GM23338 (cell line): ENCODE data around the gene DNAJC27. TPM values are rescaled to one million over a fixed set of nuclear protein-coding genes. Genes with fewer than 3 reads are reported as not detected.

Experiments used
- ATAC-seq: fragments of 200-7000 bp; cut with Tn5 transposase; 3 replicates; pipeline ENCODE4 v1.9.1; 2020
- DNase-seq: peaks from one replicate; pipeline ENCODE4 v3.0.0-alpha.2; 2015; ENCODE audit warnings: low spot score
- H2AFZ ChIP-seq: fragments of 200-600 bp; sonication (generic); 2 replicates; pipeline ENCODE4 v1.8.0; 2016; ENCODE audit warnings: antibody characterized with exemption, mild to moderate bottlenecking, moderate library complexity
- H3F3A ChIP-seq: fragments of 200-600 bp; sonication (generic); replicated peaks from 2 replicates; pipeline ENCODE4 v1.8.0; 2017; ENCODE audit warnings: antibody characterized with exemption, mixed run types, low read depth
- H3K27ac ChIP-seq: fragments of 200-600 bp; sonication (generic); 2 replicates; pipeline ENCODE4 v1.6.1; 2016; ENCODE audit warnings: low read depth
- H3K27me3 ChIP-seq: fragments of 200-600 bp; sonication (generic); 2 replicates; pipeline ENCODE4 v1.8.0; 2016; ENCODE audit warnings: mild to moderate bottlenecking, mixed run types, moderate library complexity; ENCODE audit not compliant: insufficient read depth
- H3K36me3 ChIP-seq: fragments of 200-600 bp; sonication (generic); 2 replicates; pipeline ENCODE4 v1.8.0; 2016; ENCODE audit warnings: mild to moderate bottlenecking; ENCODE audit not compliant: insufficient read depth
- H3K4me1 ChIP-seq: fragments of 200-600 bp; sonication (generic); 2 replicates; pipeline ENCODE4 v1.8.0; 2016; ENCODE audit warnings: mild to moderate bottlenecking, moderate library complexity; ENCODE audit not compliant: insufficient read depth
- H3K4me2 ChIP-seq: fragments of 200-600 bp; sonication (generic); 2 replicates; pipeline ENCODE4 v1.7.1; 2017; ENCODE audit warnings: mixed run types
- H3K4me3 ChIP-seq: fragments of 200-600 bp; sonication (generic); 2 replicates; pipeline ENCODE4 v1.6.1; 2016; ENCODE audit warnings: mixed run types
- H3K79me2 ChIP-seq: fragments of 200-600 bp; sonication (generic); replicated peaks from 2 replicates; pipeline ENCODE4 v1.8.0; 2017; ENCODE audit warnings: mild to moderate bottlenecking; ENCODE audit not compliant: insufficient read depth
- H3K9me2 ChIP-seq: fragments of 200-600 bp; sonication (generic); 2 replicates; pipeline ENCODE4 v1.8.0; 2017; ENCODE audit not compliant: insufficient read depth
- H4K20me1 ChIP-seq: fragments of 200-600 bp; sonication (generic); replicated peaks from 2 replicates; pipeline ENCODE4 v1.8.0; 2017; ENCODE audit warnings: mild to moderate bottlenecking; ENCODE audit not compliant: insufficient read depth
- H3K27ac Mint-ChIP-seq: 2 replicates; pipeline ENCODE4 v1.8.0; 2020; ENCODE audit warnings: inconsistent platforms, mild to moderate bottlenecking, moderate library complexity, mixed read lengths
- H3K27me3 Mint-ChIP-seq: 3 replicates; pipeline ENCODE4 v1.8.0; 2022; ENCODE audit warnings: low read depth, mild to moderate bottlenecking, moderate library complexity, mixed read lengths, inconsistent platforms; ENCODE audit not compliant: insufficient read depth, poor library complexity
- H3K36me3 Mint-ChIP-seq: 3 replicates; pipeline ENCODE4 v1.8.0; 2021; ENCODE audit warnings: low read depth, mild to moderate bottlenecking, inconsistent platforms, moderate library complexity, mixed read lengths
- H3K4me1 Mint-ChIP-seq: 3 replicates; pipeline ENCODE4 v1.8.0; 2020; ENCODE audit warnings: mild to moderate bottlenecking, inconsistent platforms, mixed read lengths
- H3K4me3 Mint-ChIP-seq: 3 replicates; pipeline ENCODE4 v1.8.0; 2021; ENCODE audit warnings: moderate library complexity, mild to moderate bottlenecking, inconsistent platforms, mixed read lengths
- H3K9me3 Mint-ChIP-seq: 3 replicates; pipeline ENCODE4 v1.8.0; 2020; ENCODE audit warnings: moderate library complexity, mild to moderate bottlenecking, inconsistent platforms, mixed read lengths
- CTCF ChIP-seq, 2 experiments: fragments of 200-600 bp in 1 of 2; sonication (generic) in 1 of 2; conservative IDR thresholded peaks; 2 replicates each; pipeline versions ENCODE4 v1.5.1 to v1.6.1; 2016 to 2017; ENCODE audit warnings: antibody characterized with exemption in 2 of 2, low read depth in 2 of 2, mild to moderate bottlenecking in 2 of 2, moderate library complexity in 1 of 2
- EZH2phosphoT487 ChIP-seq: fragments of 200-600 bp; sonication (generic); IDR thresholded peaks from one replicate; pipeline ENCODE4 v1.8.1; 2018; ENCODE audit warnings: antibody characterized with exemption; ENCODE audit not compliant: unreplicated experiment
- JUNB ChIP-seq: IDR thresholded peaks from one replicate; pipeline ENCODE4 v1.6.1; 2016; ENCODE audit warnings: antibody characterized with exemption; ENCODE audit not compliant: unreplicated experiment
- NANOG ChIP-seq: IDR thresholded peaks from 2 replicates; pipeline ENCODE4 v1.6.1; 2016; ENCODE audit warnings: antibody characterized with exemption, borderline replicate concordance
- POLR2AphosphoS5 ChIP-seq: IDR thresholded peaks from 2 replicates; pipeline ENCODE4 v1.6.1; 2016; ENCODE audit warnings: antibody characterized with exemption, low read depth
- REST ChIP-seq: IDR thresholded peaks from one replicate; pipeline ENCODE4 v1.6.1; 2018; ENCODE audit warnings: antibody characterized with exemption; ENCODE audit not compliant: unreplicated experiment
- ZNF114 ChIP-seq: fragments of 250-450 bp; sonication (Bioruptor Pico); IDR thresholded peaks from 2 replicates; pipeline ENCODE4 v1.5.0; 2020; ENCODE audit warnings: mild to moderate bottlenecking, moderate library complexity
- ZNF331 ChIP-seq: fragments of 250-450 bp; sonication (Bioruptor Pico); IDR thresholded peaks from 2 replicates; pipeline ENCODE4 v1.5.0; 2020; ENCODE audit warnings: low read depth, mild to moderate bottlenecking, moderate library complexity
- ZNF462 ChIP-seq: fragments of 250-450 bp; sonication (Bioruptor Pico); IDR thresholded peaks from 2 replicates; pipeline ENCODE4 v1.5.0; 2020; ENCODE audit warnings: mild to moderate bottlenecking, moderate library complexity
- polyA plus RNA-seq: library from polyadenylated mRNA; unstranded; fragments of >200 nt; fragmentation: Nextera tagmentation; extraction: Ambion mirVana; gene quantifications from 2 replicates; pipeline ENCODE4 v1.2.1, GENCODE V29; 2016
- total RNA-seq: library from RNA; depleted of rRNA; stranded (reverse); fragments of >200 nt; shearing (Covaris generic); gene quantifications from 2 replicates; pipeline ENCODE4 v1.2.3, GENCODE V29; 2014

DNAJC27 gene
- total and polyA plus RNA-seq, 2 experiments from 2014 or later, result 2.4 to 2.6 TPM

GRCh38 chr2:24912523-24912922, 59.2 kb downstream of the DNAJC27 start:
- H3K27me3 Mint-ChIP-seq, result peaks cover 11% of the 10 kb centered on the region
- no peaks in the 10 kb centered on the region for H3F3A ChIP-seq
- H3K27ac Mint-ChIP-seq, result no peak overlapping the region
- H2AFZ ChIP-seq, result no peak overlapping the region
- H3K27ac ChIP-seq, result no peak overlapping the region
- no peaks in the 10 kb centered on the region for H3K27me3 ChIP-seq
- no peak overlapping the region for H3K4me2 ChIP-seq
- H3K36me3 Mint-ChIP-seq, result peaks cover 28% of the 10 kb centered on the region
- no peak for ATAC-seq
- peaks cover 11% of the 10 kb centered on the region; the same call in 1 of the 2 replicates for H4K20me1 ChIP-seq
- no peak for DNase-seq
- H3K4me1 ChIP-seq, result peaks cover 5% of the 10 kb centered on the region; the same call in 1 of the 2 replicates
- TF ChIP-seq JUNB (no peak), POLR2AphosphoS5 (no peak), CTCF (conservative IDR thresholded peaks at IDR 0.05; ENCODE audit: low read depth in 2 of 2) (no peak), REST (no peak), NANOG (no peak), ZNF462 (CRISPR knock-in tag) (no peak), ZNF331 (no peak), ZNF114 (no peak), EZH2phosphoT487 (no peak)
- peaks cover 13% of the 10 kb centered on the region for H3K4me1 Mint-ChIP-seq
- no peaks in the 10 kb centered on the region for H3K9me2 ChIP-seq
- H3K9me3 Mint-ChIP-seq, result no peaks in the 10 kb centered on the region
- H3K4me3 ChIP-seq, result no peak overlapping the region
- no peaks in the 10 kb centered on the region for H3K36me3 ChIP-seq
- H3K4me3 Mint-ChIP-seq, result no peak overlapping the region
- H3K79me2 ChIP-seq, result peaks cover 42% of the 10 kb centered on the region
